SH-SY5Y (cell line): ENCODE data around the gene PEX14.

Experiments
- GATA2 ChIP-seq: IDR thresholded peaks from 2 replicates; pipeline ENCODE4 v1.6.1; 2011; ENCODE audit warnings: mild to moderate bottlenecking, low read depth, low read length
- GATA3 ChIP-seq: IDR thresholded peaks from 2 replicates; pipeline ENCODE4 v1.6.1; 2011; ENCODE audit warnings: low read depth, mild to moderate bottlenecking, low read length, moderate library complexity

GRCh38 chr1:10650556-10651388 is 176.0 kb downstream of the PEX14 start:
- no peak for TF ChIP-seq GATA3
- TF ChIP-seq GATA2, result no peak
